K562 (cell line): ENCODE data around the gene NMRAL1. TPM values are rescaled to one million over a fixed set of nuclear protein-coding genes. Genes with fewer than 3 reads are reported as not detected.

Experiments used
- CEBPB ChIP-seq: fragments of 450-650 bp; IDR thresholded peaks from 2 replicates; pipeline ENCODE4 v1.6.1; 2016; ENCODE audit warnings: missing genetic modification characterization, missing compliant biosample characterization
- ETV5 ChIP-seq: sonication (generic); formaldehyde crosslinking; IDR thresholded peaks from 2 replicates; pipeline ENCODE4 v1.4.0; 2020; ENCODE audit warnings: low read depth, mild to moderate bottlenecking, missing genetic modification reagents
- NFE2L1 ChIP-seq: fragments of 450-650 bp; IDR thresholded peaks from 2 replicates; pipeline ENCODE4 v1.6.1; 2016; ENCODE audit warnings: missing genetic modification characterization, low read depth, mild to moderate bottlenecking, missing compliant biosample characterization, moderate library complexity, borderline replicate concordance
- PKNOX1 ChIP-seq: fragments of 450-650 bp; IDR thresholded peaks from 2 replicates; pipeline ENCODE4 v1.6.1; 2016
- POLR2H ChIP-seq: IDR thresholded peaks from 2 replicates; pipeline ENCODE4 v1.6.1; 2016; ENCODE audit warnings: missing genetic modification characterization, low read depth, mild to moderate bottlenecking, control low read depth, missing compliant biosample characterization, moderate library complexity
- ZNF239 ChIP-seq: fragments of 250-450 bp; sonication (Bioruptor Pico); IDR thresholded peaks from 2 replicates; pipeline ENCODE4 v1.4.0; 2020; ENCODE audit warnings: mild to moderate bottlenecking
- ZNF75A ChIP-seq: fragments of 450-650 bp; formaldehyde crosslinking; IDR thresholded peaks from 2 replicates; pipeline ENCODE4 v1.4.0; 2020; ENCODE audit warnings: mild to moderate bottlenecking
- polyA plus RNA-seq, 8 experiments: library from polyadenylated mRNA; depleted of rRNA in 4 of 8; stranded (reverse) in 5 of 8; unstranded in 3 of 8; fragments of >200 nt; fragmentation: Nextera tagmentation in 2 of 8; fragmentation: Illumina TruSeq in 1 of 8; extraction: Ambion mirVana in 2 of 8; extraction: Trizol in 1 of 8; gene quantifications; 2 replicates each; pipeline versions ENCODE4 v1.2.1 to v1.2.3, GENCODE V29; 2011 to 2014; ENCODE audit warnings: inconsistent platforms in 1 of 8, missing spikeins in 1 of 8
- total RNA-seq, 7 experiments: library from RNA; depleted of rRNA in 6 of 7; stranded (reverse); fragments of >200 nt in 6 of 7; fragmentation: Illumina TruSeq in 2 of 7; extraction: Trizol in 2 of 7; gene quantifications; 2 replicates each; pipeline versions ENCODE4 v1.2.1 to v1.2.3, GENCODE V29; 2011 to 2021; ENCODE audit warnings: low replicate concordance in 1 of 7
- TF ChIP-seq, protein P1 (sequence below): sonication (generic); formaldehyde crosslinking; IDR thresholded peaks from 2 replicates; pipeline ENCODE4 v1.8.1; 2023; ENCODE audit warnings: missing genetic modification reagents, mild to moderate bottlenecking, borderline replicate concordance
- TF ChIP-seq, protein P2 (sequence below): IDR thresholded peaks from 2 replicates; pipeline ENCODE4 v1.6.1; 2012; ENCODE audit warnings: low read depth, low read length, improper control_type of control experiment, borderline replicate concordance
- TF ChIP-seq, protein P3 (sequence below), 2 experiments: IDR thresholded peaks in 1 of 2; conservative IDR thresholded peaks in 1 of 2; 2 replicates each; pipeline ENCODE4 v1.6.1; 2016; ENCODE audit warnings: low read depth in 2 of 2, mild to moderate bottlenecking in 1 of 2, missing compliant biosample characterization in 1 of 2, missing genetic modification characterization in 1 of 2, moderate library complexity in 1 of 2
- TF ChIP-seq, protein P4 (sequence below): fragments of 250-450 bp; sonication (Bioruptor Pico); IDR thresholded peaks from 2 replicates; pipeline ENCODE4 v1.5.0; 2022; ENCODE audit warnings: mild to moderate bottlenecking
- TF ChIP-seq, protein P5 (sequence below): fragments of 450-650 bp; IDR thresholded peaks from 2 replicates; pipeline ENCODE4 v1.6.1; 2016; ENCODE audit warnings: antibody characterized with exemption

NMRAL1 gene
- total and polyA plus RNA-seq, 9 of the 15 experiments (the other 6 are each of a cell fraction or from before 2014, with no cell fraction given), result 6.3 to 116 (median 63.2) TPM

DNA sequence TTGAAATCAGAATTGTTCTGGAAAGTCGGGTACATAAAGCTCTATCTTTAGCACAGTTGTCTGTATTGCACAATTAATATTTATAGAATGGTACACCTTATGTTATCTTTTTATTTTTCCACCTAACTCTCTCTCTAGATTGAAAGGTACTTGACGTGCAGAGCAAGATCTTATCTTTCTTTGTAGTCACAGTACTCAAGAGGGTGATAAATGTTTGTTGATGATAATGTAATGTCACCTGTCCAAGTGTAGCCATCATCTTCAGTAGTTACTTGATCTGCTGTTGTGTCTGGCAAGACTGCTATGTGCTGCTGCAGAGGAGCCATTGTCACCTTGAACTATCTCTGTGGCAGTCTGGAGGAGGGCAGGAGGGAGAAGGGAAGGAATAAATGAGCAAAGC is 7.1 kb upstream of the NMRAL1 start (continued):
- TF ChIP-seq, protein P1, sequence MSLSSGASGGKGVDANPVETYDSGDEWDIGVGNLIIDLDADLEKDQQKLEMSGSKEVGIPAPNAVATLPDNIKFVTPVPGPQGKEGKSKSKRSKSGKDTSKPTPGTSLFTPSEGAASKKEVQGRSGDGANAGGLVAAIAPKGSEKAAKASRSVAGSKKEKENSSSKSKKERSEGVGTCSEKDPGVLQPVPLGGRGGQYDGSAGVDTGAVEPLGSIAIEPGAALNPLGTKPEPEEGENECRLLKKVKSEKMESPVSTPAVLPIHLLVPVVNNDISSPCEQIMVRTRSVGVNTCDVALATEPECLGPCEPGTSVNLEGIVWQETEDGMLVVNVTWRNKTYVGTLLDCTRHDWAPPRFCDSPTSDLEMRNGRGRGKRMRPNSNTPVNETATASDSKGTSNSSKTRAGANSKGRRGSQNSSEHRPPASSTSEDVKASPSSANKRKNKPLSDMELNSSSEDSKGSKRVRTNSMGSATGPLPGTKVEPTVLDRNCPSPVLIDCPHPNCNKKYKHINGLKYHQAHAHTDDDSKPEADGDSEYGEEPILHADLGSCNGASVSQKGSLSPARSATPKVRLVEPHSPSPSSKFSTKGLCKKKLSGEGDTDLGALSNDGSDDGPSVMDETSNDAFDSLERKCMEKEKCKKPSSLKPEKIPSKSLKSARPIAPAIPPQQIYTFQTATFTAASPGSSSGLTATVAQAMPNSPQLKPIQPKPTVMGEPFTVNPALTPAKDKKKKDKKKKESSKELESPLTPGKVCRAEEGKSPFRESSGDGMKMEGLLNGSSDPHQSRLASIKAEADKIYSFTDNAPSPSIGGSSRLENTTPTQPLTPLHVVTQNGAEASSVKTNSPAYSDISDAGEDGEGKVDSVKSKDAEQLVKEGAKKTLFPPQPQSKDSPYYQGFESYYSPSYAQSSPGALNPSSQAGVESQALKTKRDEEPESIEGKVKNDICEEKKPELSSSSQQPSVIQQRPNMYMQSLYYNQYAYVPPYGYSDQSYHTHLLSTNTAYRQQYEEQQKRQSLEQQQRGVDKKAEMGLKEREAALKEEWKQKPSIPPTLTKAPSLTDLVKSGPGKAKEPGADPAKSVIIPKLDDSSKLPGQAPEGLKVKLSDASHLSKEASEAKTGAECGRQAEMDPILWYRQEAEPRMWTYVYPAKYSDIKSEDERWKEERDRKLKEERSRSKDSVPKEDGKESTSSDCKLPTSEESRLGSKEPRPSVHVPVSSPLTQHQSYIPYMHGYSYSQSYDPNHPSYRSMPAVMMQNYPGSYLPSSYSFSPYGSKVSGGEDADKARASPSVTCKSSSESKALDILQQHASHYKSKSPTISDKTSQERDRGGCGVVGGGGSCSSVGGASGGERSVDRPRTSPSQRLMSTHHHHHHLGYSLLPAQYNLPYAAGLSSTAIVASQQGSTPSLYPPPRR (CRISPR knock-in tag), result no peak
- TF ChIP-seq CEBPB (tag) (0 out of 2 replicates have a peak, but pooled peaks have one; percentile 29), POLR2H (tag) (no peak), ZNF239 (no peak), NFE2L1 (no peak), ETV5 (CRISPR knock-in tag) (no peak), ZNF75A (CRISPR knock-in tag) (no peak), PKNOX1 (no peak)
- TF ChIP-seq, protein P2, sequence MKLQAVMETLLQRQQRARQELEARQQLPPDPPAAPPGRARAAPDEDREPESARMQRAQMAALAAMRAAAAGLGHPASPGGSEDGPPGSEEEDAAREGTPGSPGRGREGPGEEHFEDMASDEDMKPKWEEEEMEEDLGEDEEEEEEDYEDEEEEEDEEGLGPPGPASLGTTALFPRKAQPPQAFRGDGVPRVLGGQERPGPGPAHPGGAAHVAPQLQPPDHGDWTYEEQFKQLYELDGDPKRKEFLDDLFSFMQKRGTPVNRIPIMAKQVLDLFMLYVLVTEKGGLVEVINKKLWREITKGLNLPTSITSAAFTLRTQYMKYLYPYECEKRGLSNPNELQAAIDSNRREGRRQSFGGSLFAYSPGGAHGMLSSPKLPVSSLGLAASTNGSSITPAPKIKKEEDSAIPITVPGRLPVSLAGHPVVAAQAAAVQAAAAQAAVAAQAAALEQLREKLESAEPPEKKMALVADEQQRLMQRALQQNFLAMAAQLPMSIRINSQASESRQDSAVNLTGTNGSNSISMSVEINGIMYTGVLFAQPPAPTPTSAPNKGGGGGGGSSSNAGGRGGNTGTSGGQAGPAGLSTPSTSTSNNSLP, result no peak
- TF ChIP-seq, protein P3, sequence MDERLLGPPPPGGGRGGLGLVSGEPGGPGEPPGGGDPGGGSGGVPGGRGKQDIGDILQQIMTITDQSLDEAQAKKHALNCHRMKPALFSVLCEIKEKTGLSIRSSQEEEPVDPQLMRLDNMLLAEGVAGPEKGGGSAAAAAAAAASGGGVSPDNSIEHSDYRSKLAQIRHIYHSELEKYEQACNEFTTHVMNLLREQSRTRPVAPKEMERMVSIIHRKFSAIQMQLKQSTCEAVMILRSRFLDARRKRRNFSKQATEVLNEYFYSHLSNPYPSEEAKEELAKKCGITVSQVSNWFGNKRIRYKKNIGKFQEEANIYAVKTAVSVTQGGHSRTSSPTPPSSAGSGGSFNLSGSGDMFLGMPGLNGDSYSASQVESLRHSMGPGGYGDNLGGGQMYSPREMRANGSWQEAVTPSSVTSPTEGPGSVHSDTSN (CRISPR knock-in tag; IDR thresholded peaks at IDR 0.05; ENCODE audit: low read depth), result no peak
- TF ChIP-seq, protein P3 (tag; conservative IDR thresholded peaks at IDR 0.05; ENCODE audit: low read depth), result 0 out of 2 replicates have a peak, but pooled peaks have one; percentile 8
- TF ChIP-seq, protein P4, sequence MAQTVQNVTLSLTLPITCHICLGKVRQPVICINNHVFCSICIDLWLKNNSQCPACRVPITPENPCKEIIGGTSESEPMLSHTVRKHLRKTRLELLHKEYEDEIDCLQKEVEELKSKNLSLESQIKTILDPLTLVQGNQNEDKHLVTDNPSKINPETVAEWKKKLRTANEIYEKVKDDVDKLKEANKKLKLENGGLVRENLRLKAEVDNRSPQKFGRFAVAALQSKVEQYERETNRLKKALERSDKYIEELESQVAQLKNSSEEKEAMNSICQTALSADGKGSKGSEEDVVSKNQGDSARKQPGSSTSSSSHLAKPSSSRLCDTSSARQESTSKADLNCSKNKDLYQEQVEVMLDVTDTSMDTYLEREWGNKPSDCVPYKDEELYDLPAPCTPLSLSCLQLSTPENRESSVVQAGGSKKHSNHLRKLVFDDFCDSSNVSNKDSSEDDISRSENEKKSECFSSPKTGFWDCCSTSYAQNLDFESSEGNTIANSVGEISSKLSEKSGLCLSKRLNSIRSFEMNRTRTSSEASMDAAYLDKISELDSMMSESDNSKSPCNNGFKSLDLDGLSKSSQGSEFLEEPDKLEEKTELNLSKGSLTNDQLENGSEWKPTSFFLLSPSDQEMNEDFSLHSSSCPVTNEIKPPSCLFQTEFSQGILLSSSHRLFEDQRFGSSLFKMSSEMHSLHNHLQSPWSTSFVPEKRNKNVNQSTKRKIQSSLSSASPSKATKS, result no peak
- TF ChIP-seq, protein P5, sequence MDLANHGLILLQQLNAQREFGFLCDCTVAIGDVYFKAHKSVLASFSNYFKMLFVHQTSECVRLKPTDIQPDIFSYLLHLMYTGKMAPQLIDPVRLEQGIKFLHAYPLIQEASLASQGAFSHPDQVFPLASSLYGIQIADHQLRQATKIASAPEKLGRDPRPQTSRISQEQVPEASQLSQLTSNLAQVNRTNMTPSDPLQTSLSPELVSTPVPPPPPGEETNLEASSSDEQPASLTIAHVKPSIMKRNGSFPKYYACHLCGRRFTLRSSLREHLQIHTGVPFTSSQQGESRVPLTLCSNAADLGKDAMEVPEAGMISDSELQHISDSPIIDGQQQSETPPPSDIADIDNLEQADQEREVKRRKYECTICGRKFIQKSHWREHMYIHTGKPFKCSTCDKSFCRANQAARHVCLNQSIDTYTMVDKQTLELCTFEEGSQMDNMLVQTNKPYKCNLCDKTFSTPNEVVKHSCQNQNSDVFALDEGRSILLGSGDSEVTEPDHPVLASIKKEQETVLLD, result no peak
- TF ChIP-seq, all 486 proteins: peak for 3
